IPS-18c (cell line): ENCODE measurements around the gene SLCO2B1.

Experiments
- H3K4me3 ChIP-seq: 2 replicates; pipeline ENCODE4 v1.7.0; 2013; ENCODE audit warnings: low read depth, mild to moderate bottlenecking, low read length, moderate library complexity; ENCODE audit not compliant: insufficient read depth
- H3K9me3 ChIP-seq: one replicate; pipeline ENCODE4 v1.6.1; 2013; ENCODE audit warnings: mild to moderate bottlenecking, low read length, moderate library complexity; ENCODE audit not compliant: control insufficient read depth, insufficient read depth

The SLCO2B1 gene

GRCh38 chr11:75142714-75143419, 8.0 kb upstream of the SLCO2B1 start:
- Histone ChIP-seq H3K9me3 (peaks cover 2% of the 10 kb centered on the region), H3K4me3 (no peak overlapping the region)

- peaks cover 2% of the 10 kb centered on the region for H3K9me3 ChIP-seq
- no peak overlapping the region for H3K4me3 ChIP-seq
Measured at GRCh38 chr11:75143420-75143731, 7.5 kb upstream of the SLCO2B1 start.

GRCh38 chr11:75144716-75145014, 6.2 kb upstream of the SLCO2B1 start:
- Histone ChIP-seq H3K4me3 (no peak overlapping the region), H3K9me3 (no peaks in the 10 kb centered on the region)

DNA sequence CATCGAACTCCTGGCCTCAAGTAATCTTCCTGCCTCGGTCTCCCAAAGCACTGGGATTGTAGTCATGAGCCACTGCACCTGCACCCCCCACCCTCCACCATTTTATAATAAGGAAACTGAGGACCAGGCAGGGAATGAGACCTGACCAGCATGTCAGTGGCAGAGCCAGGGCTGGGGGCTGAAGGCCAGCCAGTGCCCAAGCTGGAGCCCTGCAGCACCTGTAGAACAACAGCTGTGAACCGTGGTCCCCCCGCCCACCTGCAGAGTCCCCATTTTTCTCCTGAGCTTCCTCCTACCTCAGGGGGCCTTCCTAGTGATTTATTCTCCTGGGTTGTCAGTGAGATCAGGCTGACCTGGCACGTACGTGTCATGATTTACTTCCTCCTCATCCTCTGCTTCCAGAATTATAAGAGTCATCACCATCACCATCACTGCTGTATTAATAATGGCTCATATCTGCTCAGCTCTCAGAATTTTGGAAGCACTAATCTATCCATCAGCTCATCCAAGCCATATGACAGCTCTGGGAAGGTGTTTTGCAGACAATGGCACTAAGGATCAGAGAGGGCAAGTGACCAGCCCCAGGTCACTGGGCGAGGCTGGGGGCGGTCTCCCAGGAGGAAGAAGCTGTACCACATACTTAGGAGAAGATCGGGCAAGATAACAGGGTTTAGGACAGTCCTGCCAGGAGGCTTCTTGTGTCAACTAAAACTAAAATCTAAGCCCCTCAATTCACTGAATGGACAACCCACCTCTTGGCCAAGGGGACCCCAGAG, 5.5 kb upstream of the SLCO2B1 start:
- H3K9me3 ChIP-seq, result no peaks in the 10 kb centered on the region
- H3K4me3 ChIP-seq, result no peak overlapping the region

- Histone ChIP-seq H3K4me3 (no peak overlapping the region), H3K9me3 (no peaks in the 10 kb centered on the region)
Measured at GRCh38 chr11:75145972-75146519, 4.9 kb upstream of the SLCO2B1 start.

DNA sequence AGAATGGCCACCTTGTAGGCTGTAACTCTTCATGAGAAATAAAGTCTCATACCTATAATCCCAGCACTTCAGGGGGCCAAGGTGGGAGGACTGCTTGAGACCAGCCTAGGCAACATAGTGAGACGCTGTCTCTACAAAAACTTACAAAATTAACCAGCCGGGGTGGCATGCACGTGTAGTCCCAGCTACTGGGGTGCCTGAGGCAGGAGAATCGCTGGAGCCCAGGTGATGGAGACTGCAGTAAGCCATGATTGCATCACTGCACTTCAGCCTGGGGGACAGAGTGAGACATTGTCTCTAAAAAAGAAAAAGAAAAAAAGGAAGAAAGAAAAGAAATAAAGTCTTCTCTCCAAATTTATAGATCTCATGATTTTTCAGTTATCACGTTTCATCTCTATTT, 4.2 kb upstream of the SLCO2B1 start:
- Histone ChIP-seq H3K9me3 (no peaks in the 10 kb centered on the region), H3K4me3 (no peak overlapping the region)

- no peak overlapping the region for H3K4me3 ChIP-seq
- H3K9me3 ChIP-seq, result no peaks in the 10 kb centered on the region
Measured at GRCh38 chr11:75147191-75147874, 3.6 kb upstream of the SLCO2B1 start.

GRCh38 chr11:75147875-75148263, 3.0 kb upstream of the SLCO2B1 start:
- H3K9me3 ChIP-seq, result no peaks in the 10 kb centered on the region
- H3K4me3 ChIP-seq, result no peak overlapping the region

- H3K4me3 ChIP-seq, result no peak overlapping the region
- H3K9me3 ChIP-seq, result no peaks in the 10 kb centered on the region
Measured at GRCh38 chr11:75148436-75148983, 2.4 kb upstream of the SLCO2B1 start.

GRCh38 chr11:75149766-75150465, 991 bp upstream of the SLCO2B1 start:
- Histone ChIP-seq H3K9me3 (no peaks in the 10 kb centered on the region), H3K4me3 (no peak overlapping the region)

DNA sequence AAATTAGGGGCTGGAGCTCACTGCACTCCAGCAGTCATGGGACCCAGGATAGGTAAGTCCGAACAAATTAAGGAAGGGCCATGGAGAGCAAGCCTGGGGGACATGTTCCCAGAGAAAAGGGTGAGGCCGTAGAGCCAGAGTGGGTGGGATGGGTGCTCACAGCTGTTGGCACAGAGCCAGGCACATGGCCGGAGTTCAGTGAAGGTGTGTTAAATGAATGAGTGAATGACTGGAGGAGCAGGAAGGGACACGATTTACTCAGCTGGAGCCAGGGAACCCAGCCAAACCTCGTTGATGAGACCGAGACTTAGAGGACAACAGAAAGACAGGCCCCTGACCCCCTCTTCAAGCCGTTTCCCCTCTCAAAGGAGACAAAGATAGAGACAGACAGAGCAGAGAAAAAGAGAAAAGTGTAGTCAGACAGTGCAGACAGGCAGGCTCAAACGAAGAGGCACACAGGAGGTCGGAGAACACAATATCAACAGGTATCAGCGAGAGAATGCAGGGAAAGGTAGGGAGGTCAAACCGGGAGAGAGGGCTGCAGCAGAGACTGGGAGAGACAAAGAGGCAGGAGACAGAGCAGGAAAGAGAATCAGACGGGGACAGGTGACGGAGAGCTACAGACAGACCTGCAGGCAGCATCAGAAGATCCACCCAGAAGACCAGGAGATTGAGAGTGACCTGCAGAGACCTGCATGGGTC, 590 bp downstream of the SLCO2B1 start:
- Histone ChIP-seq H3K9me3 (no peaks in the 10 kb centered on the region), H3K4me3 (no peak overlapping the region)

GRCh38 chr11:75152090-75152489, 1.2 kb downstream of the SLCO2B1 start:
- no peak overlapping the region for H3K4me3 ChIP-seq
- no peaks in the 10 kb centered on the region for H3K9me3 ChIP-seq

DNA sequence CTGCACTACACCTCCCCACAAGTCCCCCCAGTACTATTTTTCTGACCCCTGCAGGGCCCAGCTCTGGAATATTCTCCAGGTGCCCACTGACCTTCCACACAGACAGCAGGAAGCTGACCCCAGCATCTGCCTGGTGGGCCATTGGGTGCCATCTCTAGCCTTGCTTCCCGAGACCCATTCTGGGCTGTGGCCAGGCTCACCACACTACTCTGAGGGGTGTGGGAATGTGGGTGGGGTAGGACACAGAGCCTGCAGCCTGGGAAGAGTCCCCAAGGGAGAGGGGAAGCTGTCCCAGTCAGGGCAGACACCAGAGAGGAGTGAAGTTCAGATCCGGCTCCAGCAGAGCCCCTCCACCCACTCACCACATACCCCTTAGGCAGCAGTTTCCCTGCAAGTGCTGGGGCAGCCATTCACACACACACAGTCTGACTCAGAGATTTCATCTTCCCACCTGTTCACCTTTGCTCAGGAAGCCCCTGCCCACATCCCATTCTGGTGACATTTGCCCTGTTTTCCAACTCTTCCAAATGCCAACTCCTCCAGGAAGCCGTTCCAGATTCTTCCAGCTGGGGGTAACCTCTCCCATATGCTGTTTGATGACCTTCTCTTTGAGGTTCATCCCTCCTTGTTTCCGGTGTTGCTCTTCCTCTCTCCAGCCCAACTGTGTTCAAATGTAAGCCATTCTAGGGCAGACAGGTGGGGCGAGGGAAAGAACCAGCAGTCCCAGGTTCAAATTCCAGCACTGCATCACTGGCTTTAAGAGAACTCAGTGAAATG, 1.9 kb downstream of the SLCO2B1 start:
- Histone ChIP-seq H3K4me3 (no peak overlapping the region), H3K9me3 (no peaks in the 10 kb centered on the region)

GRCh38 chr11:75154646-75155569, 4.0 kb downstream of the SLCO2B1 start:
- Histone ChIP-seq H3K9me3 (no peaks in the 10 kb centered on the region), H3K4me3 (no peak overlapping the region)
